ENCODE results near the gene MAP7. TPM values are rescaled to one million over a fixed set of nuclear protein-coding genes. Genes with fewer than 3 reads are reported as not detected.

Gene MAP7
- total and polyA plus RNA-seq, 11 donors, result 0.86 to 3.2 (median 2.1) TPM

- TF ChIP-seq CTCF (IDR thresholded peaks at IDR 0.05), result no peak
- TF ChIP-seq POLR2A (IDR thresholded peaks at IDR 0.05), result no peak
- 85 to 94% (median 91%) methylated on average over 6 of the region's 6 CpGs for WGBS, 4 donors
- ATAC-seq, result no peak
Observed at GRCh38 chr6:136532030-136532429, 18.2 kb downstream of the MAP7 start.

GRCh38 chr6:136529710-136530109, 20.5 kb downstream of the MAP7 start:
- DNase-seq, result no peak
- WGBS, 4 donors, result 88 to 93% (median 92%) methylated on average over 3 of the region's 3 CpGs
- intact Hi-C loops (cut with DNase I), result no loop called here
- Histone ChIP-seq H3K27ac (no peak overlapping the region), H3K36me3 (no peaks in the 10 kb centered on the region), H3K27me3 (no peaks in the 10 kb centered on the region), H3K9me3 (no peaks in the 10 kb centered on the region), H3K4me3 (no peak overlapping the region), H3K4me1 (peaks cover 0 to 16% (median 3%) of the 10 kb centered on the region in 12 donors)
- no peak for ATAC-seq
- TF ChIP-seq CTCF (IDR thresholded peaks at IDR 0.05) (no peak), POLR2A (IDR thresholded peaks at IDR 0.05) (no peak)

More at GRCh38 chr6:136532030-136532429, 18.2 kb downstream of the MAP7 start:
- Histone ChIP-seq H3K27me3 (no peaks in the 10 kb centered on the region), H3K36me3 (no peaks in the 10 kb centered on the region), H3K9me3 (no peaks in the 10 kb centered on the region), H3K4me3 (no peak overlapping the region), H3K4me1 (peaks cover 0 to 7% (median 0%) of the 10 kb centered on the region in 12 donors), H3K27ac (no peak overlapping the region)
- intact Hi-C loops (cut with DNase I), result no loop called here
- no peak for DNase-seq

- WGBS, 4 donors, result 63 to 77% (median 72%) methylated on average over 1 of the region's 1 CpG
- TF ChIP-seq POLR2A (IDR thresholded peaks at IDR 0.05) (no peak), CTCF (IDR thresholded peaks at IDR 0.05) (no peak)
- intact Hi-C loops (cut with DNase I), result no loop called here
- no peak for ATAC-seq
- Histone ChIP-seq H3K9me3 (no peaks in the 10 kb centered on the region), H3K4me1 (peaks cover 0 to 16% (median 3%) of the 10 kb centered on the region in 12 donors), H3K4me3 (no peak overlapping the region), H3K27me3 (no peaks in the 10 kb centered on the region), H3K27ac (no peak overlapping the region), H3K36me3 (no peaks in the 10 kb centered on the region)
- no peak for DNase-seq
Observed at GRCh38 chr6:136528477-136528876, 21.7 kb downstream of the MAP7 start.

GRCh38 chr6:136527831-136528230, 22.4 kb downstream of the MAP7 start:
- no peaks in the 10 kb centered on the region for H3K36me3 ChIP-seq
- no peak overlapping the region for H3K4me3 ChIP-seq
- peaks cover 0 to 16% (median 3%) of the 10 kb centered on the region in 12 donors for H3K4me1 ChIP-seq
- TF ChIP-seq CTCF (IDR thresholded peaks at IDR 0.05) (no peak), POLR2A (IDR thresholded peaks at IDR 0.05) (no peak)
- H3K27ac ChIP-seq, result no peak overlapping the region
- H3K27me3 ChIP-seq, result no peaks in the 10 kb centered on the region
- ATAC-seq (no peak), DNase-seq (no peak)
- H3K9me3 ChIP-seq, result no peaks in the 10 kb centered on the region
- WGBS, 4 donors, result 73 to 80% (median 74%) methylated on average over 6 of the region's 6 CpGs
- intact Hi-C loops (cut with DNase I), result no loop called here

Data from heart left ventricle (tissue), 16 donors.